ENCODE results near the gene SNX20.

The SNX20 gene

DNA sequence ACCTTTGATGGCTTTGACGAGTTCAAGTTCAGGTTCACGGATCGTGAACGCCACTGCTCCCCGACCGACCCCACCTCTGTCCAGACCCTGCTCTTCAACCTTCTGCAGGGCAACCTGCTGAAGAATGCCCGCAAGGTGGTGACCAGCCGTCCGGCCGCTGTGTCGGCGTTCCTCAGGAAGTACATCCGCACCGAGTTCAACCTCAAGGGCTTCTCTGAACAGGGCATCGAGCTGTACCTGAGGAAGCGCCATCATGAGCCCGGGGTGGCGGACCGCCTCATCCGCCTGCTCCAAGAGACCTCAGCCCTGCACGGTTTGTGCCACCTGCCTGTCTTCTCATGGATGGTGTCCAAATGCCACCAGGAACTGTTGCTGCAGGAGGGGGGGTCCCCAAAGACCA, 29.9 kb upstream of the SNX20 start:
- no peaks in the 10 kb centered on the region for H3K27me3 Mint-ChIP-seq
- H3K27ac Mint-ChIP-seq = no peak overlapping the region
- no peak overlapping the region for H3K4me3 Mint-ChIP-seq
- H3K9me3 Mint-ChIP-seq = no peaks in the 10 kb centered on the region
- peaks cover 29% of the 10 kb centered on the region for H3K4me1 Mint-ChIP-seq
- H3K36me3 Mint-ChIP-seq = no peaks in the 10 kb centered on the region

DNA sequence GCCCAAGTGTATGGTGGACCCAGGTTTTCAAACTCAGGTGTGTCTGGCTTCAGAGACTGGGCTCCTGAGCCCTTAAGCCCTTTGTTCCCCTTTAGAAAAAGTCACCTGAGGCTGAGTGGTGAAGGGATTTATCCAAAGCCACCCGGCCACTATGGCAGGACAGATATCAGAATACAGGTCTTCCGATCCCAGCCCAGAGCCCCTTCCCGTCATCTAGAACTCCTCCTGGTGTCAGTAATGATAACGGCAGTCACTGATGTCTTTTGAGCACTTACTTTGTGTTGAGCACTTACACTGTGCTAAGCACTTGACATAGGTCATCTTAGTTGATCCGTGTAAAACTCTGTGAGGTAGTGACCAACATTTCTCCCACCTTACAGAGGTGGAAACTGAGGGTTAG, 28.9 kb upstream of the SNX20 start:
- Mint-ChIP-seq H3K27me3 (no peaks in the 10 kb centered on the region), H3K27ac (peak overlapping the region; percentile 20), H3K4me3 (no peak overlapping the region)

DNA sequence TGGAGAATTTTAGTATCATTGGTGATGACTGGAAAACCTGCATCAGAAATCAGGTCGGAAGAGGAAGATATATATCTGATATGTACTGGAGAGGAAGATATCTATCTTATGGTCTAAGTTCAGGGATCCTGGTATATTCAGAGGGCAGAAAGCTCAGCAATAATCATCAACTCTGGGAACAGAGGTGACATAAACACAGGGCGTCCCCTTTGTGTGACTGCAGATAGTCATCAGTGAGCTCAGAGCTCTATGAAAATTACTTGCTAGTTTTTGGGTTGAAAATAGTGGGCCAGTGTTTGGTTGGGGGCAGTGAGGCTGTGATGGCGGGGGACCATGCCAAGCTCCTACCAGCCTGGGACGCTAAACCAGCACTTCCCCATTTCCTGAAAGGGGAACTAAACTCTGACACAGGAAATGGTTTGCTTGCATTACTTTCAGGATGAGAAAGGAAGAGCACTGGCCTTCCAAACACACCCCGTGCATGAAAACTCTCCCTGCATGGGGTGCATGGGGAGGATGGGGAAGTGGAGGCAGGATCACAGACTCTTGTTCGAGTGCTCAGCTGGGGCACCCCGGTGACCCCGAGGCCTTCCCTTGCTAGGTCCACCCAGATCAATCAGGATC, 28.1 kb upstream of the SNX20 start:
- Mint-ChIP-seq H3K27me3 (no peaks in the 10 kb centered on the region), H3K9me3 (peaks cover 13% of the 10 kb centered on the region), H3K4me1 (peaks cover 29% of the 10 kb centered on the region), H3K4me3 (peak overlapping the region; percentile 37), H3K27ac (peak overlapping the region; percentile 9), H3K36me3 (peaks cover 11% of the 10 kb centered on the region)

More for the DNA sequence above, 28.9 kb upstream of the SNX20 start:
- Mint-ChIP-seq H3K4me1 (peaks cover 29% of the 10 kb centered on the region), H3K36me3 (peaks cover 8% of the 10 kb centered on the region), H3K9me3 (peaks cover 10% of the 10 kb centered on the region)

GRCh38 chr16:50708373-50709060, 27.4 kb upstream of the SNX20 start:
- H3K9me3 Mint-ChIP-seq = peaks cover 13% of the 10 kb centered on the region
- peak overlapping the region; percentile 37 for H3K4me3 Mint-ChIP-seq
- H3K4me1 Mint-ChIP-seq = peaks cover 29% of the 10 kb centered on the region
- no peaks in the 10 kb centered on the region for H3K27me3 Mint-ChIP-seq
- H3K36me3 Mint-ChIP-seq = peaks cover 15% of the 10 kb centered on the region
- H3K27ac Mint-ChIP-seq = peak overlapping the region; percentile 9

DNA sequence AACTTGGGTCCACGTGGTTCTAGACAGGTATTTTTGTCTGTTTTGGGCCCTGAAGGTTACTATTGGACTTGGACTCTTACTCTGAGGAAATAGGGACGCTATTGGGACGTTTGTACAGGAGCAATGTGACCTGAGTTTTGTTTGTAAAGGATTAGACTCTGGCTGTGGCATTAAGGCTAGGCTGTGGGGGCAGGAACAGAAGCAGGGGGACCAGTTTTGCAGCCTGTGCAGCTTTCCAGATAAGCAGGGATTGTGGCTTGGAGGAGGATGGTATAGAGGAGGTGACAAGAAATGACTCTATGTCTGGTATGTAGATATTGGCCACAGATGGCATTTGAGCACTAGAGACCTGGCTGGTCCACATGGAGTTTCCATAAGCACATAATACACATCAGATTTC, 25.1 kb upstream of the SNX20 start:
- Mint-ChIP-seq H3K36me3 (peaks cover 15% of the 10 kb centered on the region), H3K27ac (no peak overlapping the region), H3K4me1 (peaks cover 29% of the 10 kb centered on the region)

DNA sequence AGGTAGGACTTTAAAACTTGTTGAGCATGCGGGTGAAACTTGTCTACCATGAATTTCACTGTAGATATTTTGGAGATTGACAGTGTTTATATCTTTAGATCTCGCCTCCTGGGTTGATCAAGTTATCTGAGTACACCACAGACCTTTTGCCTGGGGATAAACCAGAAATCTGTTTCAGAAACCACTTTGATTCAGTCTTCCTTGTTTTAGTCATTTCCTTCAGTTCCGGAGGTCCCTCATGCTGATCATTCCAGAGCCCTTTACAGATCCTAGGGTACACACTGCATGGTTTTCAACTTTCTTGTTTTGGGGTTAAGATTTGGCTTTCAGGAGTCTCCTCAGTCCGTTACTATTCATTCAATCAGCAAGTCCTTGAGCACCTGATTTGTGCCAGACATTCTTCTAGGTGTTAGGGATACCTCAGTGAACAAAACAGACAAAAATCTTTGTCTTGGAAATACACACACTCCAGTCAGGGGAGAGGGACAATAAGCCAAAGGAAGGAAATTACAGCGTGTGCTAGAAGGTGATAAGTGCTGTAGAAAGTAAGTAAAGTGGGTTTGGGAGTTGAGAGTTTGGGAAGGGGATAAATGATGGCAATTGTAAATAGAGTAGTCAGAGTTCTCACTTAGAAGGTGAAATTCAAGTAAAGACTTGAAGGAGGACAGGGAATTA, 24.5 kb upstream of the SNX20 start:
- H3K9me3 Mint-ChIP-seq = peaks cover 13% of the 10 kb centered on the region
- no peak overlapping the region for H3K4me3 Mint-ChIP-seq
- peaks cover 15% of the 10 kb centered on the region for H3K36me3 Mint-ChIP-seq
- H3K27ac Mint-ChIP-seq = no peak overlapping the region
- H3K4me1 Mint-ChIP-seq = peaks cover 32% of the 10 kb centered on the region
- H3K27me3 Mint-ChIP-seq = no peaks in the 10 kb centered on the region

More for the DNA sequence above, 25.1 kb upstream of the SNX20 start:
- H3K4me3 Mint-ChIP-seq = no peak overlapping the region
- H3K9me3 Mint-ChIP-seq = peaks cover 13% of the 10 kb centered on the region
- no peaks in the 10 kb centered on the region for H3K27me3 Mint-ChIP-seq

DNA sequence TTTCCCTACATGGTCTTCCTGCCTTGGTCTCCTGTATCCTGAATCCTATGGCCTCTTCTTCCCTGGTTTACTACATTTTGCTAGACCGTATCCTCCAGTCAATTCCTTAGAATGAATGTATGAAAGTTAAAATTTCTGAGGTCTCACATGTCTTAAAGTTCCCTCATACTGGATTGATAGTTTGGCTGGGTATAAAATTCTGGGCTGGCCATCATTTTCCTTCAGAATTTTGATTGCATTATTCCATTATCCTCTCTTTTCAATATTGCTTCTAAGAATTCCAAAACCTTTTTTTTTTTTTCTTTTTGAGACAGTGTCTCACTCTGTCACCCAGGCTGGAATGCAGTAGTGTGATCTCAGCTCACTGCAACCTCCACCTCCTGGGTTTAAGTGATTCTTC, 23.1 kb upstream of the SNX20 start:
- no peak overlapping the region for H3K4me3 Mint-ChIP-seq
- H3K4me1 Mint-ChIP-seq = peaks cover 32% of the 10 kb centered on the region
- H3K27me3 Mint-ChIP-seq = no peaks in the 10 kb centered on the region
- H3K9me3 Mint-ChIP-seq = peaks cover 13% of the 10 kb centered on the region
- H3K27ac Mint-ChIP-seq = no peak overlapping the region
- peaks cover 15% of the 10 kb centered on the region for H3K36me3 Mint-ChIP-seq

GRCh38 chr16:50702725-50703124, 21.6 kb upstream of the SNX20 start:
- Mint-ChIP-seq H3K4me1 (peaks cover 33% of the 10 kb centered on the region), H3K36me3 (peaks cover 15% of the 10 kb centered on the region)

GRCh38 chr16:50699326-50700159, 18.4 kb upstream of the SNX20 start:
- Mint-ChIP-seq H3K4me1 (peaks cover 55% of the 10 kb centered on the region), H3K27ac (peak overlapping the region; percentile 79), H3K36me3 (peaks cover 4% of the 10 kb centered on the region), H3K9me3 (no peaks in the 10 kb centered on the region), H3K27me3 (no peaks in the 10 kb centered on the region), H3K4me3 (peak overlapping the region; percentile 37)

More at GRCh38 chr16:50702725-50703124, 21.6 kb upstream of the SNX20 start:
- Mint-ChIP-seq H3K27me3 (no peaks in the 10 kb centered on the region), H3K27ac (no peak overlapping the region), H3K9me3 (peaks cover 13% of the 10 kb centered on the region), H3K4me3 (no peak overlapping the region)

GRCh38 chr16:50697881-50698767, 17.0 kb upstream of the SNX20 start:
- Mint-ChIP-seq H3K4me3 (peak overlapping the region; percentile 78), H3K36me3 (no peaks in the 10 kb centered on the region), H3K4me1 (peaks cover 64% of the 10 kb centered on the region), H3K27me3 (no peaks in the 10 kb centered on the region), H3K9me3 (no peaks in the 10 kb centered on the region), H3K27ac (peak overlapping the region; percentile 70)

DNA sequence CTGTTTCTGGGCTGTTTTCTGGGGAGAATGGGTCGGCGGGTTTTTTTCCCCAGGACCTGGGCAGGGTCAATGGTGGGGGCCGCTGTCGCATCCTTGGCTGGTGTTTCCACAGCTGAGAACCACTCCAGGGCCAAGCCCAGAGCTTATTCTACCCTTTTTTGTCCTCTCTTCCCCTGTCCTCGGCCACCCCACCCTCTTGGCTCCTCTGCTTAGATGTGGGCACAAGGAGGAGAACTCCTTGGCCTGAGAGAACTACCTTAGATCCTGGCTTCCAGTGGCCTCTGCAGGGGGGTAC, 16.3 kb upstream of the SNX20 start:
- no peaks in the 10 kb centered on the region for H3K27me3 Mint-ChIP-seq
- no peaks in the 10 kb centered on the region for H3K36me3 Mint-ChIP-seq
- H3K4me3 Mint-ChIP-seq = peak overlapping the region; percentile 78
- H3K9me3 Mint-ChIP-seq = no peaks in the 10 kb centered on the region
- H3K4me1 Mint-ChIP-seq = peaks cover 71% of the 10 kb centered on the region
- H3K27ac Mint-ChIP-seq = no peak overlapping the region

DNA sequence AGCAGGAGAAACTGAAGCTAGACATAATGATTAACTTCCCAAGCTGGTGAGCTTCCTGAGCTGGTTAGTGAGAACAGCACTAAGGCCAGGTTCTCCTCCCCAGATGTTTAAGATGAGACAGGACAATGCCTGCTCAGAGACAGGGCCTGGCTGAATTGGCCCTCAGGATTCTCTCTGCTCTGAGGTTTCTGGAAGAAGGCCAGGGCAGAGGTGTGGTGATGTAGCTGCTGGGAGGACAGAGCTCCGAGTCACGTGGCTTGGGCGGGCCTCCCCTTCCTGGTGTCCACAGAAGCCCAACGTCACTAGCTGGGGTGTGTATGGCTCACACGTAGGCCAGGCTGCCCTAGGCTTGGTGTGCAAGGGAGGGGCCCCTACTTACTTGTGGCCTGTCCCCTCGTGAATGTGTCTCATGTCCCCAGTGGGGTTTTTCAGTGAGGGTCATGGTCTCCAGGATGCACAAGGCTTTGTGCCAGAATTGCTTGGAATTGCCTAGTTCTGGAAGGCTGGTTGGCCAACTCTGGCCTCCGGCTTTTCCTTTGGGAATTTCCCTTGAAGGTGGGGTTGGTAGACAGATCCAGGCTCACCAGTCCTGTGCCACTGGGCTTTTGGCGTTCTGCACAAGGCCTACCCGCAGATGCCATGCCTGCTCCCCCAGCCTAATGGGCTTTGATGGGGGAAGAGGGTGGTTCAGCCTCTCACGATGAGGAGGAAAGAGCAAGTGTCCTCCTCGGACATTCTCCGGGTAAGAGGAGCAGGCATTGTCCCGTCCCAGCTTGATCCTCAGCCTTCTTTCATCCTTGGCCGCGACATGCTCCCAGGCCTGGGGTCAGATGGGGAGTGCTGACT, 15.7 kb upstream of the SNX20 start:
- H3K27ac Mint-ChIP-seq = no peak overlapping the region
- H3K4me1 Mint-ChIP-seq = peaks cover 75% of the 10 kb centered on the region
- H3K4me3 Mint-ChIP-seq = no peak overlapping the region
- no peaks in the 10 kb centered on the region for H3K9me3 Mint-ChIP-seq
- no peaks in the 10 kb centered on the region for H3K36me3 Mint-ChIP-seq
- H3K27me3 Mint-ChIP-seq = no peaks in the 10 kb centered on the region

- Mint-ChIP-seq H3K27ac (no peak overlapping the region), H3K27me3 (no peaks in the 10 kb centered on the region), H3K4me1 (peaks cover 75% of the 10 kb centered on the region), H3K9me3 (no peaks in the 10 kb centered on the region), H3K36me3 (no peaks in the 10 kb centered on the region), H3K4me3 (no peak overlapping the region)
Measured at GRCh38 chr16:50696126-50696525, 15.0 kb upstream of the SNX20 start.

Measured in activated naive CD4-positive, alpha-beta T cell treated with anti-CD3 and anti-CD28 coated beads, Interleukin-2, amount 50 U/mL, for 24 hours (primary cell).